GM12878 (cell line): Measurements from ENCODE around the gene MYO3A.

Experiments
- RAD21 ChIP-seq: IDR thresholded peaks from 2 replicates; pipeline ENCODE4 v1.6.1; 2011; ENCODE audit warnings: mild to moderate bottlenecking, low read depth, low read length, moderate library complexity; ENCODE audit not compliant: insufficient read depth
- TF ChIP-seq, protein P1 (sequence below): IDR thresholded peaks from 2 replicates; pipeline ENCODE4 v1.6.1; 2012; ENCODE audit warnings: low read depth, low read length, improper control_type of control experiment

GRCh38 chr10:26052326-26052725 lies 118.3 kb downstream of the MYO3A start:
- no peak for TF ChIP-seq RAD21
- TF ChIP-seq, protein P1, sequence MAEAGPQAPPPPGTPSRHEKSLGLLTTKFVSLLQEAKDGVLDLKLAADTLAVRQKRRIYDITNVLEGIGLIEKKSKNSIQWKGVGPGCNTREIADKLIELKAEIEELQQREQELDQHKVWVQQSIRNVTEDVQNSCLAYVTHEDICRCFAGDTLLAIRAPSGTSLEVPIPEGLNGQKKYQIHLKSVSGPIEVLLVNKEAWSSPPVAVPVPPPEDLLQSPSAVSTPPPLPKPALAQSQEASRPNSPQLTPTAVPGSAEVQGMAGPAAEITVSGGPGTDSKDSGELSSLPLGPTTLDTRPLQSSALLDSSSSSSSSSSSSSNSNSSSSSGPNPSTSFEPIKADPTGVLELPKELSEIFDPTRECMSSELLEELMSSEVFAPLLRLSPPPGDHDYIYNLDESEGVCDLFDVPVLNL = no peak
